MM.1S (cell line): Measurements from ENCODE around the gene C1QL2.

ENCODE experiments used
- DNase-seq: peaks from one replicate; pipeline ENCODE4 v3.0.0-alpha.2; 2015
- H2AFZ ChIP-seq: fragments of 300-600 bp; sonication (generic); 2 replicates; pipeline ENCODE4 v1.6.0; 2016; ENCODE audit warnings: antibody characterized with exemption, low read length
- H3F3A ChIP-seq: fragments of 300-600 bp; sonication (generic); 2 replicates; pipeline ENCODE4 v1.6.1; 2016; ENCODE audit warnings: mild to moderate bottlenecking, antibody characterized with exemption, low read length, moderate library complexity, mixed read lengths; ENCODE audit not compliant: insufficient read depth
- H3K27ac ChIP-seq: fragments of 300-600 bp; sonication (generic); 2 replicates; pipeline ENCODE4 v1.5.1; 2016; ENCODE audit warnings: mild to moderate bottlenecking, low read length
- H3K27me3 ChIP-seq: fragments of 300-600 bp; sonication (generic); replicated peaks from 2 replicates; pipeline ENCODE4 v1.6.0; 2016; ENCODE audit warnings: low read length; ENCODE audit not compliant: insufficient read depth
- H3K36me3 ChIP-seq: fragments of 300-600 bp; sonication (generic); replicated peaks from 2 replicates; pipeline ENCODE4 v1.6.1; 2016; ENCODE audit warnings: mild to moderate bottlenecking, low read length, mixed read lengths; ENCODE audit not compliant: insufficient read depth
- H3K4me1 ChIP-seq: fragments of 300-600 bp; sonication (generic); 2 replicates; pipeline ENCODE4 v1.6.1; 2016; ENCODE audit warnings: low read length, mixed read lengths
- H3K4me2 ChIP-seq: fragments of 300-600 bp; sonication (generic); 2 replicates; pipeline ENCODE4 v1.6.0; 2016; ENCODE audit warnings: low read depth, low read length
- H3K4me3 ChIP-seq: fragments of 300-600 bp; sonication (generic); 2 replicates; pipeline ENCODE4 v1.5.1; 2016; ENCODE audit warnings: low read length, mixed read lengths
- H3K79me2 ChIP-seq: fragments of 300-600 bp; sonication (generic); 2 replicates; pipeline ENCODE4 v1.6.1; 2016; ENCODE audit warnings: mixed run types, low read length, mixed read lengths
- H3K9ac ChIP-seq: fragments of 300-600 bp; sonication (generic); 2 replicates; pipeline ENCODE4 v1.6.1; 2016; ENCODE audit warnings: low read length, mixed read lengths
- H3K9me2 ChIP-seq: fragments of 300-600 bp; sonication (generic); replicated peaks from 2 replicates; pipeline ENCODE4 v1.6.1; 2016; ENCODE audit warnings: mild to moderate bottlenecking, low read length, mixed read lengths; ENCODE audit not compliant: insufficient read depth
- H3K9me3 ChIP-seq: fragments of 300-600 bp; sonication (generic); replicated peaks from 2 replicates; pipeline ENCODE4 v1.6.1; 2016; ENCODE audit warnings: mild to moderate bottlenecking, low read length, mixed read lengths; ENCODE audit not compliant: insufficient read depth
- H4K20me1 ChIP-seq: fragments of 300-600 bp; sonication (generic); 2 replicates; pipeline ENCODE4 v1.6.1; 2016; ENCODE audit warnings: mild to moderate bottlenecking, low read length, moderate library complexity, mixed read lengths; ENCODE audit not compliant: insufficient read depth
- EZH2 ChIP-seq: fragments of 300-600 bp; sonication (generic); optimal IDR thresholded peaks from 2 replicates; pipeline ENCODE3; 2017; ENCODE audit warnings: low read depth, mild to moderate bottlenecking, antibody characterized with exemption, low read length, mixed read lengths
- EZH2phosphoT487 ChIP-seq: fragments of 300-600 bp; sonication (generic); IDR thresholded peaks from 2 replicates; pipeline ENCODE4 v1.6.1; 2018; ENCODE audit warnings: antibody characterized with exemption, low read length
- TF ChIP-seq, protein P1 (sequence below): fragments of 300-600 bp; sonication (generic); IDR thresholded peaks from 2 replicates; pipeline ENCODE4 v1.5.1; 2016; ENCODE audit warnings: antibody characterized with exemption, low read length, mixed read lengths

Gene C1QL2

GRCh38 chr2:119192893-119193292 is 34.3 kb upstream of the C1QL2 start:
- Histone ChIP-seq H3K9ac (no peak overlapping the region), H3K4me2 (no peak overlapping the region), H4K20me1 (no peaks in the 10 kb centered on the region), H3K79me2 (no peaks in the 10 kb centered on the region), H3K27ac (no peak overlapping the region), H3K27me3 (no peaks in the 10 kb centered on the region), H3K36me3 (no peaks in the 10 kb centered on the region), H3K4me3 (no peak overlapping the region), H3K4me1 (no peaks in the 10 kb centered on the region), H3K9me2 (no peaks in the 10 kb centered on the region), H3F3A (no peaks in the 10 kb centered on the region), H3K9me3 (no peaks in the 10 kb centered on the region), H2AFZ (no peak overlapping the region)
- no peak for DNase-seq
- TF ChIP-seq, protein P1, sequence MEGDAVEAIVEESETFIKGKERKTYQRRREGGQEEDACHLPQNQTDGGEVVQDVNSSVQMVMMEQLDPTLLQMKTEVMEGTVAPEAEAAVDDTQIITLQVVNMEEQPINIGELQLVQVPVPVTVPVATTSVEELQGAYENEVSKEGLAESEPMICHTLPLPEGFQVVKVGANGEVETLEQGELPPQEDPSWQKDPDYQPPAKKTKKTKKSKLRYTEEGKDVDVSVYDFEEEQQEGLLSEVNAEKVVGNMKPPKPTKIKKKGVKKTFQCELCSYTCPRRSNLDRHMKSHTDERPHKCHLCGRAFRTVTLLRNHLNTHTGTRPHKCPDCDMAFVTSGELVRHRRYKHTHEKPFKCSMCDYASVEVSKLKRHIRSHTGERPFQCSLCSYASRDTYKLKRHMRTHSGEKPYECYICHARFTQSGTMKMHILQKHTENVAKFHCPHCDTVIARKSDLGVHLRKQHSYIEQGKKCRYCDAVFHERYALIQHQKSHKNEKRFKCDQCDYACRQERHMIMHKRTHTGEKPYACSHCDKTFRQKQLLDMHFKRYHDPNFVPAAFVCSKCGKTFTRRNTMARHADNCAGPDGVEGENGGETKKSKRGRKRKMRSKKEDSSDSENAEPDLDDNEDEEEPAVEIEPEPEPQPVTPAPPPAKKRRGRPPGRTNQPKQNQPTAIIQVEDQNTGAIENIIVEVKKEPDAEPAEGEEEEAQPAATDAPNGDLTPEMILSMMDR, result no peak
- TF ChIP-seq EZH2 (no peak), EZH2phosphoT487 (no peak)

DNA sequence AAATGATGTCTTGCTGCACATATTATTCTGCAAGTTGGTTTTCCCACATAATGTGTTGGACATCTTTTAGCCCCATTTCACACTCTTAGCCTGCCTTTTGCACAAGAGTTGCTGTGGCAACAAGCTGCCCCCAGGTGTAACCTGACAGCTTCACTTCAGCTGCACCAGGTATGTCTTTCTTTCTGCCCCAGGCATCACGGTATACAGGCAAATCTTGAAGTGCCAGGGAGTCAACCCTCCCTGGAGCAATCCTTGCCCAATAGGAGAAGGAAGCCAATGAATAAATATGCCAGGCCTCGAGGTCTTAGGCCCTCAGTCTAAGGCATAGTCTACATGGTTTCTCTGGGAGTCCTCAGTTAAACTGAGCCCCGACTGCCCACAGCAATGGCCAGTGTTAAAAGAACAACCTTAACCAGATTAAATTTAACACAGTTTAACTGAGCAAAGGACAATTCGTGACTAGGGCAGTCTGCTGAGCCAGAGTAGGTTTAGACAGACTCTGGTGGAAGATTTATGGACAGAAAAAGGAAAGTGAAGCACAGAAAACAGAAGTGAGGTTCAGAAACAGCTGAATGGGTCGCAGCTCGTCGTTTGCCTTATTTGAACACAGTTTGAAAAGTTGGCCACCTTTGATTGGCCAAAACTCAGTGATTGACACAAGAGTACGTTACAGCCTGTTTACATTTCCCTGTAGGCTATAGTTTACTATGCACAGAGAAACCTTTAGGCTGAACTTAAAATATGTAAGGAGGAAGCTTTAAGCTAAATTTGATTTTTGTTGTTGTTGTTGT is 32.0 kb upstream of the C1QL2 start:
- no peak overlapping the region for H3K4me2 ChIP-seq
- H2AFZ ChIP-seq, result no peak overlapping the region
- no peak overlapping the region for H3K27ac ChIP-seq

GRCh38 chr2:119184512-119184911 is 26.0 kb upstream of the C1QL2 start:
- Histone ChIP-seq H3K9me3 (no peaks in the 10 kb centered on the region), H4K20me1 (no peaks in the 10 kb centered on the region), H3K27ac (no peak overlapping the region), H3K79me2 (no peaks in the 10 kb centered on the region), H3K4me2 (no peak overlapping the region), H3K9me2 (no peaks in the 10 kb centered on the region), H3F3A (no peaks in the 10 kb centered on the region), H3K4me1 (no peaks in the 10 kb centered on the region), H3K9ac (no peak overlapping the region), H2AFZ (no peak overlapping the region), H3K4me3 (no peak overlapping the region), H3K27me3 (no peaks in the 10 kb centered on the region), H3K36me3 (no peaks in the 10 kb centered on the region)
- DNase-seq, result no peak
- TF ChIP-seq, protein P1, result no peak
- no peak for TF ChIP-seq EZH2phosphoT487
- no peak for TF ChIP-seq EZH2

More for the DNA sequence above, 32.0 kb upstream of the C1QL2 start:
- Histone ChIP-seq H3K9me2 (no peaks in the 10 kb centered on the region), H3K79me2 (no peaks in the 10 kb centered on the region), H3K36me3 (no peaks in the 10 kb centered on the region), H3K4me1 (no peaks in the 10 kb centered on the region), H3K4me3 (no peak overlapping the region), H3F3A (no peaks in the 10 kb centered on the region), H3K27me3 (no peaks in the 10 kb centered on the region), H4K20me1 (no peaks in the 10 kb centered on the region), H3K9ac (no peak overlapping the region), H3K9me3 (no peaks in the 10 kb centered on the region)
- TF ChIP-seq, protein P1, result no peak
- TF ChIP-seq EZH2 (no peak), EZH2phosphoT487 (no peak)
- no peak for DNase-seq
